Measurements from ENCODE around the gene NKAIN2.

DNA sequence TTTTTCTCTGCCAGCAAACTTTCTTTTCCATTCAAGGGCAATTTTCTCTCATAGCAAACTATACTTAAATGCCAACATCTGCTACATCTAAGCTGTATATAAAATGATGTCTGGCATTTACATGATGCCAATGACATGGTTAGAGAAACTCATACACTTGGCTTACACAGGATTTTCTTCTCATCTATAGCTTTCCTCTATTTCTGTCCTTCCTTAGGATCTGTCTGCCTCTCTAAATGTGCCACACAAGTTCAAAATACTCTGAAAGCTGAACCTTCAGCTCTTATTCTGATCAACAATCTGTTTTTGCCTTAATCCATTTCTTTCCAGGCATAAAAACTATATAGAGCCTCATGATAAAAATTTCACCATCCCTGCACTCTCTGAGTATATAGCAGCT is 867.7 kb downstream of the NKAIN2 start:
- TF ChIP-seq, protein P1, sequence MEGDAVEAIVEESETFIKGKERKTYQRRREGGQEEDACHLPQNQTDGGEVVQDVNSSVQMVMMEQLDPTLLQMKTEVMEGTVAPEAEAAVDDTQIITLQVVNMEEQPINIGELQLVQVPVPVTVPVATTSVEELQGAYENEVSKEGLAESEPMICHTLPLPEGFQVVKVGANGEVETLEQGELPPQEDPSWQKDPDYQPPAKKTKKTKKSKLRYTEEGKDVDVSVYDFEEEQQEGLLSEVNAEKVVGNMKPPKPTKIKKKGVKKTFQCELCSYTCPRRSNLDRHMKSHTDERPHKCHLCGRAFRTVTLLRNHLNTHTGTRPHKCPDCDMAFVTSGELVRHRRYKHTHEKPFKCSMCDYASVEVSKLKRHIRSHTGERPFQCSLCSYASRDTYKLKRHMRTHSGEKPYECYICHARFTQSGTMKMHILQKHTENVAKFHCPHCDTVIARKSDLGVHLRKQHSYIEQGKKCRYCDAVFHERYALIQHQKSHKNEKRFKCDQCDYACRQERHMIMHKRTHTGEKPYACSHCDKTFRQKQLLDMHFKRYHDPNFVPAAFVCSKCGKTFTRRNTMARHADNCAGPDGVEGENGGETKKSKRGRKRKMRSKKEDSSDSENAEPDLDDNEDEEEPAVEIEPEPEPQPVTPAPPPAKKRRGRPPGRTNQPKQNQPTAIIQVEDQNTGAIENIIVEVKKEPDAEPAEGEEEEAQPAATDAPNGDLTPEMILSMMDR (IDR thresholded peaks at IDR 0.05), result no peak
- TF ChIP-seq NFIC (IDR thresholded peaks at IDR 0.05; ENCODE audit: borderline replicate concordance) (no peak), EP300 (IDR thresholded peaks at IDR 0.05; ENCODE audit: borderline replicate concordance in 1 of 2, low read depth in 1 of 2, low read length in 1 of 2) (no peak), RAD21 (IDR thresholded peaks at IDR 0.05; ENCODE audit: low read length) (no peak), TEAD4 (IDR thresholded peaks at IDR 0.05; ENCODE audit: borderline replicate concordance, insufficient read depth) (no peak), MXI1 (IDR thresholded peaks at IDR 0.05; ENCODE audit: low read depth, low read length) (no peak), POLR2AphosphoS5 (IDR thresholded peaks at IDR 0.05; ENCODE audit: low read depth, low read length) (no peak)
- TF ChIP-seq, protein P2, sequence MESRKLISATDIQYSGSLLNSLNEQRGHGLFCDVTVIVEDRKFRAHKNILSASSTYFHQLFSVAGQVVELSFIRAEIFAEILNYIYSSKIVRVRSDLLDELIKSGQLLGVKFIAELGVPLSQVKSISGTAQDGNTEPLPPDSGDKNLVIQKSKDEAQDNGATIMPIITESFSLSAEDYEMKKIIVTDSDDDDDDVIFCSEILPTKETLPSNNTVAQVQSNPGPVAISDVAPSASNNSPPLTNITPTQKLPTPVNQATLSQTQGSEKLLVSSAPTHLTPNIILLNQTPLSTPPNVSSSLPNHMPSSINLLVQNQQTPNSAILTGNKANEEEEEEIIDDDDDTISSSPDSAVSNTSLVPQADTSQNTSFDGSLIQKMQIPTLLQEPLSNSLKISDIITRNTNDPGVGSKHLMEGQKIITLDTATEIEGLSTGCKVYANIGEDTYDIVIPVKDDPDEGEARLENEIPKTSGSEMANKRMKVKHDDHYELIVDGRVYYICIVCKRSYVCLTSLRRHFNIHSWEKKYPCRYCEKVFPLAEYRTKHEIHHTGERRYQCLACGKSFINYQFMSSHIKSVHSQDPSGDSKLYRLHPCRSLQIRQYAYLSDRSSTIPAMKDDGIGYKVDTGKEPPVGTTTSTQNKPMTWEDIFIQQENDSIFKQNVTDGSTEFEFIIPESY (IDR thresholded peaks at IDR 0.05; ENCODE audit: borderline replicate concordance, low read depth), result no peak
- TF ChIP-seq, protein P3, sequence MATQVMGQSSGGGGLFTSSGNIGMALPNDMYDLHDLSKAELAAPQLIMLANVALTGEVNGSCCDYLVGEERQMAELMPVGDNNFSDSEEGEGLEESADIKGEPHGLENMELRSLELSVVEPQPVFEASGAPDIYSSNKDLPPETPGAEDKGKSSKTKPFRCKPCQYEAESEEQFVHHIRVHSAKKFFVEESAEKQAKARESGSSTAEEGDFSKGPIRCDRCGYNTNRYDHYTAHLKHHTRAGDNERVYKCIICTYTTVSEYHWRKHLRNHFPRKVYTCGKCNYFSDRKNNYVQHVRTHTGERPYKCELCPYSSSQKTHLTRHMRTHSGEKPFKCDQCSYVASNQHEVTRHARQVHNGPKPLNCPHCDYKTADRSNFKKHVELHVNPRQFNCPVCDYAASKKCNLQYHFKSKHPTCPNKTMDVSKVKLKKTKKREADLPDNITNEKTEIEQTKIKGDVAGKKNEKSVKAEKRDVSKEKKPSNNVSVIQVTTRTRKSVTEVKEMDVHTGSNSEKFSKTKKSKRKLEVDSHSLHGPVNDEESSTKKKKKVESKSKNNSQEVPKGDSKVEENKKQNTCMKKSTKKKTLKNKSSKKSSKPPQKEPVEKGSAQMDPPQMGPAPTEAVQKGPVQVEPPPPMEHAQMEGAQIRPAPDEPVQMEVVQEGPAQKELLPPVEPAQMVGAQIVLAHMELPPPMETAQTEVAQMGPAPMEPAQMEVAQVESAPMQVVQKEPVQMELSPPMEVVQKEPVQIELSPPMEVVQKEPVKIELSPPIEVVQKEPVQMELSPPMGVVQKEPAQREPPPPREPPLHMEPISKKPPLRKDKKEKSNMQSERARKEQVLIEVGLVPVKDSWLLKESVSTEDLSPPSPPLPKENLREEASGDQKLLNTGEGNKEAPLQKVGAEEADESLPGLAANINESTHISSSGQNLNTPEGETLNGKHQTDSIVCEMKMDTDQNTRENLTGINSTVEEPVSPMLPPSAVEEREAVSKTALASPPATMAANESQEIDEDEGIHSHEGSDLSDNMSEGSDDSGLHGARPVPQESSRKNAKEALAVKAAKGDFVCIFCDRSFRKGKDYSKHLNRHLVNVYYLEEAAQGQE (IDR thresholded peaks at IDR 0.05; ENCODE audit: low read depth, low read length), result no peak
- TF ChIP-seq, protein P4, sequence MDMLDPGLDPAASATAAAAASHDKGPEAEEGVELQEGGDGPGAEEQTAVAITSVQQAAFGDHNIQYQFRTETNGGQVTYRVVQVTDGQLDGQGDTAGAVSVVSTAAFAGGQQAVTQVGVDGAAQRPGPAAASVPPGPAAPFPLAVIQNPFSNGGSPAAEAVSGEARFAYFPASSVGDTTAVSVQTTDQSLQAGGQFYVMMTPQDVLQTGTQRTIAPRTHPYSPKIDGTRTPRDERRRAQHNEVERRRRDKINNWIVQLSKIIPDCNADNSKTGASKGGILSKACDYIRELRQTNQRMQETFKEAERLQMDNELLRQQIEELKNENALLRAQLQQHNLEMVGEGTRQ (IDR thresholded peaks at IDR 0.05; ENCODE audit: borderline replicate concordance, low read depth, low read length), result no peak

Data from SK-N-SH (cell line).